IMR-90 (cell line): ENCODE results near the gene TXNDC9. TPM values are rescaled to one million over a fixed set of nuclear protein-coding genes. Genes with fewer than 3 reads are reported as not detected.

Experiments used
- ATAC-seq: fragments of 200-7000 bp; cut with Tn5 transposase; 2 replicates; pipeline ENCODE4 v1.9.1; 2020; ENCODE audit warnings: low read depth, mild to moderate bottlenecking, moderate library complexity
- BruUV-seq: library from RNA; stranded (reverse); fragments of 400-500 nt; replicated peaks from 2 replicates; lab custom pipeline; 2021; lab: Mats Ljungman, UMichigan
- CTCF ChIA-PET: fragments of 300-600 bp; formaldehyde crosslinking; extraction: SDS; loops from one replicate; lab custom pipeline; 2021; ENCODE audit warnings: antibody characterized with exemption; lab: Yijun Ruan, JAX
- POLR2A ChIA-PET: fragments of 300-600 bp; sonication (Branson Sonifier 250); formaldehyde crosslinking; loops from one replicate; lab custom pipeline; 2022; ENCODE audit warnings: antibody characterized with exemption; ENCODE audit not compliant: unreplicated experiment; lab: Charles Lee
- DNase-seq: peaks from one replicate; pipeline ENCODE4 v3.0.0; 2013
- H2AFZ ChIP-seq: replicated peaks from 2 replicates; pipeline ENCODE3; 2013; ENCODE audit warnings: low read length, mild to moderate bottlenecking; ENCODE audit not compliant: poor library complexity
- H2AK5ac ChIP-seq: 2 replicates; pipeline ENCODE4 v1.6.1; 2013; ENCODE audit warnings: low read depth, low read length, inconsistent platforms
- H2AK9ac ChIP-seq: replicated peaks from 2 replicates; pipeline ENCODE3; 2013; ENCODE audit warnings: mild to moderate bottlenecking, low read depth, low read length, moderate library complexity; ENCODE audit not compliant: poor library complexity
- H2BK120ac ChIP-seq: 2 replicates; pipeline ENCODE4 v1.6.1; 2013; ENCODE audit warnings: low read depth, low read length, inconsistent platforms
- H2BK15ac ChIP-seq: 3 replicates; pipeline ENCODE4 v1.6.1; 2013; ENCODE audit warnings: low read depth, low read length, inconsistent platforms
- H2BK20ac ChIP-seq: 2 replicates; pipeline ENCODE4 v1.6.1; 2013; ENCODE audit warnings: low read depth, mild to moderate bottlenecking, inconsistent platforms, low read length, moderate library complexity
- H2BK5ac ChIP-seq: 2 replicates; pipeline ENCODE4 v1.6.1; 2013; ENCODE audit warnings: mild to moderate bottlenecking, low read depth, low read length, inconsistent platforms; ENCODE audit not compliant: poor library complexity, severe bottlenecking
- H3K14ac ChIP-seq: replicated peaks from 2 replicates; pipeline ENCODE4 v1.6.1; 2013; ENCODE audit warnings: low read depth, low read length, inconsistent platforms
- H3K18ac ChIP-seq: 2 replicates; pipeline ENCODE4 v1.6.1; 2013; ENCODE audit warnings: low read depth, low read length, control low read depth
- H3K23ac ChIP-seq: 2 replicates; pipeline ENCODE4 v1.6.1; 2013; ENCODE audit warnings: low read depth, low read length, inconsistent platforms
- H3K27ac ChIP-seq: 2 replicates; pipeline ENCODE4 v1.5.1; 2013; ENCODE audit warnings: mild to moderate bottlenecking, control low read depth, low read length; ENCODE audit not compliant: insufficient read depth
- H3K27me3 ChIP-seq: 2 replicates; pipeline ENCODE4 v1.6.1; 2013; ENCODE audit warnings: low read length; ENCODE audit not compliant: control insufficient read depth, insufficient read depth
- H3K36me3 ChIP-seq: 2 replicates; pipeline ENCODE4 v1.6.1; 2013; ENCODE audit warnings: low read length, mixed read lengths; ENCODE audit not compliant: control insufficient read depth, insufficient read depth
- H3K4ac ChIP-seq: 2 replicates; pipeline ENCODE4 v1.6.1; 2013; ENCODE audit warnings: low read depth, low read length, inconsistent platforms
- H3K4me1 ChIP-seq: 2 replicates; pipeline ENCODE4 v1.6.1; 2013; ENCODE audit warnings: low read length, mixed read lengths; ENCODE audit not compliant: control insufficient read depth, insufficient read depth
- H3K4me2 ChIP-seq: 2 replicates; pipeline ENCODE4 v1.6.1; 2013; ENCODE audit warnings: low read depth, mild to moderate bottlenecking, control low read depth, low read length, moderate library complexity
- H3K4me3 ChIP-seq: 2 replicates; pipeline ENCODE4 v1.5.1; 2013; ENCODE audit warnings: low read depth, mild to moderate bottlenecking, control low read depth, low read length, moderate library complexity; ENCODE audit not compliant: insufficient read depth
- H3K56ac ChIP-seq: 2 replicates; pipeline ENCODE4 v1.6.1; 2013; ENCODE audit warnings: low read length, inconsistent platforms; ENCODE audit not compliant: insufficient read depth; ENCODE audit errors: extremely low read depth
- H3K79me1 ChIP-seq, 2 experiments: 2 replicates each; pipeline ENCODE4 v1.6.1; 2013; ENCODE audit warnings: low read length in 2 of 2, inconsistent platforms in 1 of 2, low read depth in 1 of 2
- H3K9ac ChIP-seq: 2 replicates; pipeline ENCODE4 v1.6.1; 2013; ENCODE audit warnings: low read depth, low read length, control low read depth
- H3K9me1 ChIP-seq: 2 replicates; pipeline ENCODE4 v1.6.1; 2013; ENCODE audit warnings: low read length, inconsistent platforms; ENCODE audit not compliant: insufficient read depth
- H3K9me3 ChIP-seq: 2 replicates; pipeline ENCODE4 v1.6.1; 2013; ENCODE audit warnings: low read length; ENCODE audit not compliant: control insufficient read depth, insufficient read depth
- H4K20me1 ChIP-seq: 2 replicates; pipeline ENCODE4 v1.6.1; 2013; ENCODE audit warnings: low read length, inconsistent platforms; ENCODE audit not compliant: insufficient read depth
- H4K5ac ChIP-seq: 2 replicates; pipeline ENCODE4 v1.6.1; 2013; ENCODE audit warnings: mild to moderate bottlenecking, low read depth, low read length, control low read depth
- H4K8ac ChIP-seq, 2 experiments: 2 replicates each; pipeline ENCODE4 v1.6.1; 2013; ENCODE audit warnings: low read depth in 2 of 2, low read length in 2 of 2, control low read depth in 1 of 2, inconsistent platforms in 1 of 2
- H4K91ac ChIP-seq: 2 replicates; pipeline ENCODE4 v1.6.1; 2013; ENCODE audit warnings: low read depth, low read length, inconsistent platforms; ENCODE audit not compliant: insufficient read depth
- CEBPB ChIP-seq: IDR thresholded peaks from 2 replicates; pipeline ENCODE4 v1.6.1; 2012; ENCODE audit warnings: low read depth, low read length, improper control_type of control experiment
- FOS ChIP-seq: fragments of 150-350 bp; IDR thresholded peaks from 2 replicates; pipeline ENCODE4 v1.6.1; 2016; ENCODE audit warnings: low read depth, low read length
- MAFK ChIP-seq: IDR thresholded peaks from 2 replicates; pipeline ENCODE4 v1.6.1; 2012; ENCODE audit warnings: low read depth, low read length, improper control_type of control experiment
- POLR2A ChIP-seq: IDR thresholded peaks from 2 replicates; pipeline ENCODE4 v1.6.1; 2012; ENCODE audit warnings: mild to moderate bottlenecking, low read depth, low read length
- WGBS, 2 experiments: methylation state at CpG; one replicate each; pipeline versions ENCODE4 v1.1.5 to v1.1.7; 2013; ENCODE audit warnings: missing lambda C conversion rate in 2 of 2; ENCODE audit not compliant: insufficient read length in 1 of 2; ENCODE audit errors: extremely low coverage in 2 of 2; 5-methylcytosine and 5-hydroxymethylcytosine counted together
- dilution Hi-C: fragments of 300-500 bp; cut with HindIII; formaldehyde crosslinking; loops from one replicate; pipeline ENCODE4 v1.14.3; 2018; ENCODE audit warnings: low sequenced_read_pairs; ENCODE audit not compliant: unreplicated experiment
- in situ Hi-C: fragments of 300-500 bp; cut with MboI; formaldehyde crosslinking; loops from 3 replicates; pipeline ENCODE4 v1.14.3; 2019; ENCODE audit warnings: low sequenced_read_pairs, inconsistent platforms, mixed read lengths
- intact Hi-C: fragments of 100-400 bp; cut with micrococcal nuclease; formaldehyde crosslinking; loops from 2 replicates; pipeline ENCODE4 v1.10.0; 2022
- polyA plus RNA-seq, 3 experiments: library from polyadenylated mRNA; depleted of rRNA; stranded (reverse); fragments of >200 nt; gene quantifications; 2 replicates each; pipeline ENCODE4 v1.2.3, GENCODE V29; 2012; ENCODE audit warnings: low replicate concordance in 1 of 3
- total RNA-seq: library from RNA; depleted of rRNA; stranded (reverse); fragments of >200 nt; gene quantifications from 2 replicates; pipeline ENCODE4 v1.2.3, GENCODE V29; 2012

Gene TXNDC9
- total and polyA plus RNA-seq, 2 of the 4 experiments (the other 2 are of a cell fraction): 33.9 to 55.4 TPM

GRCh38 chr2:99376254-99376864 is 40.2 kb upstream of the TXNDC9 start:
- H3K9ac ChIP-seq: no peak overlapping the region
- ChIA-PET CTCF (interaction anchor here (1.2 kb wide), 1 partner anchor 11 kb away, joined by 3 read pairs; no protein-coding TSS in a partner anchor), POLR2A (no interaction called here)
- peaks cover 33% of the 10 kb centered on the region for H3K36me3 ChIP-seq
- no peaks in the 10 kb centered on the region for H3K4me1 ChIP-seq
- peaks cover 0 to 6% of the 10 kb centered on the region in 2 experiments; a peak in 1 of 4 replicates for H3K79me1 ChIP-seq
- no peak overlapping the region for H3K23ac ChIP-seq
- H3K56ac ChIP-seq: no peak overlapping the region
- no peak overlapping the region for H2AFZ ChIP-seq
- H4K5ac ChIP-seq: no peak overlapping the region
- H4K8ac ChIP-seq: no peak overlapping the region
- TF ChIP-seq FOS: no peak
- TF ChIP-seq CEBPB: no peak
- no peak for TF ChIP-seq MAFK
- TF ChIP-seq POLR2A: no peak
- WGBS, 2 experiments: 100% methylated on average over 1 of the region's 7 CpGs; no CpG with 5 or more reads in 1 of the 2 experiments
- H2BK15ac ChIP-seq: no peak overlapping the region
- H2AK5ac ChIP-seq: no peak overlapping the region
- H2BK5ac ChIP-seq: no peak overlapping the region
- H3K14ac ChIP-seq: no peak overlapping the region
- no peak overlapping the region for H3K4me2 ChIP-seq
- H2BK20ac ChIP-seq: no peak overlapping the region
- intact Hi-C loops: no loop called here
- dilution Hi-C loops: no loop called here
- H2AK9ac ChIP-seq: no peak overlapping the region
- peaks cover 2% of the 10 kb centered on the region; the same call in 1 of the 2 replicates for H3K9me3 ChIP-seq
- H2BK120ac ChIP-seq: no peak overlapping the region
- in situ Hi-C loops: no loop called here
- no peak overlapping the region for H3K4me3 ChIP-seq
- DNase-seq: no peak
- H4K91ac ChIP-seq: no peak overlapping the region
- H3K18ac ChIP-seq: no peak overlapping the region
- no peak for ATAC-seq
- H3K9me1 ChIP-seq: 0 out of 2 replicates have a peak, but pooled peaks cover 3% of the 10 kb centered on the region
- H4K20me1 ChIP-seq: no peaks in the 10 kb centered on the region
- no peaks in the 10 kb centered on the region for H3K27me3 ChIP-seq
- no peak overlapping the region for H3K27ac ChIP-seq
- no peak overlapping the region for H3K4ac ChIP-seq
- no TSS peak for BruUV-seq
